DOHH2 (cell line): Measurements from ENCODE around the gene CCND2.

Experiments used
- EZH2phosphoT487 ChIP-seq: fragments of 200-600 bp; sonication (generic); IDR thresholded peaks from 2 replicates; pipeline ENCODE4 v1.6.1; 2017; ENCODE audit warnings: borderline replicate concordance, mild to moderate bottlenecking, antibody characterized with exemption, low read length, moderate library complexity, mixed read lengths
- TF ChIP-seq, protein P1 (sequence below): fragments of 200-600 bp; sonication (generic); IDR thresholded peaks from one replicate; pipeline ENCODE4 v1.5.1; 2014; ENCODE audit warnings: antibody characterized with exemption, mild to moderate bottlenecking, low read depth, low read length; ENCODE audit not compliant: poor library complexity, severe bottlenecking

DNA sequence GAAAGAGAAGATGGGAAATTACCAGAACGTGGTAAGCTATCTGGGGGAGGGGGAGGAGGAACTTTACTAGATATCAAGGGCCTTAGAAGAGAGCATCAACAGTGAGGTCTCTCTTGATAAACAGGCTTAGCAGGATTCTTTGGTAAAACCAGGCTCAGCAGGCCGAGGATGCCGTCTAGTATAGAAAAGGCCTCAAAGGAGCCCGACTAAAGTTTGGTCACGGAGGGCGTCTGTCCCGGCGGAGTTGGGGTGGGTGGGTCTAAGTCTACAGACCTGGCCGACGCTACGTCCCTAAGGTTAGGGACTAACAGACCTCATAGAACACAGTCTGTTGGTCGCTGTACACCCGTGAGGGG, 46.9 kb downstream of the CCND2 start:
- TF ChIP-seq, protein P1, sequence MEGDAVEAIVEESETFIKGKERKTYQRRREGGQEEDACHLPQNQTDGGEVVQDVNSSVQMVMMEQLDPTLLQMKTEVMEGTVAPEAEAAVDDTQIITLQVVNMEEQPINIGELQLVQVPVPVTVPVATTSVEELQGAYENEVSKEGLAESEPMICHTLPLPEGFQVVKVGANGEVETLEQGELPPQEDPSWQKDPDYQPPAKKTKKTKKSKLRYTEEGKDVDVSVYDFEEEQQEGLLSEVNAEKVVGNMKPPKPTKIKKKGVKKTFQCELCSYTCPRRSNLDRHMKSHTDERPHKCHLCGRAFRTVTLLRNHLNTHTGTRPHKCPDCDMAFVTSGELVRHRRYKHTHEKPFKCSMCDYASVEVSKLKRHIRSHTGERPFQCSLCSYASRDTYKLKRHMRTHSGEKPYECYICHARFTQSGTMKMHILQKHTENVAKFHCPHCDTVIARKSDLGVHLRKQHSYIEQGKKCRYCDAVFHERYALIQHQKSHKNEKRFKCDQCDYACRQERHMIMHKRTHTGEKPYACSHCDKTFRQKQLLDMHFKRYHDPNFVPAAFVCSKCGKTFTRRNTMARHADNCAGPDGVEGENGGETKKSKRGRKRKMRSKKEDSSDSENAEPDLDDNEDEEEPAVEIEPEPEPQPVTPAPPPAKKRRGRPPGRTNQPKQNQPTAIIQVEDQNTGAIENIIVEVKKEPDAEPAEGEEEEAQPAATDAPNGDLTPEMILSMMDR, result no peak
- no peak for TF ChIP-seq EZH2phosphoT487
